IMR-90 (cell line): ENCODE results near the gene RNF175. TPM values are rescaled to one million over a fixed set of nuclear protein-coding genes. Genes with fewer than 3 reads are reported as not detected.

Source experiments
- ATAC-seq: fragments of 200-7000 bp; cut with Tn5 transposase; 2 replicates; pipeline ENCODE4 v1.9.1; 2020; ENCODE audit warnings: low read depth, mild to moderate bottlenecking, moderate library complexity
- BruUV-seq: library from RNA; stranded (reverse); fragments of 400-500 nt; replicated peaks from 2 replicates; lab custom pipeline; 2021; lab: Mats Ljungman, UMichigan
- CTCF ChIA-PET: fragments of 300-600 bp; formaldehyde crosslinking; extraction: SDS; loops from one replicate; lab custom pipeline; 2021; ENCODE audit warnings: antibody characterized with exemption; lab: Yijun Ruan, JAX
- POLR2A ChIA-PET: fragments of 300-600 bp; sonication (Branson Sonifier 250); formaldehyde crosslinking; loops from one replicate; lab custom pipeline; 2022; ENCODE audit warnings: antibody characterized with exemption; ENCODE audit not compliant: unreplicated experiment; lab: Charles Lee
- DNase-seq: peaks from one replicate; pipeline ENCODE4 v3.0.0; 2013
- H2AFZ ChIP-seq: replicated peaks from 2 replicates; pipeline ENCODE3; 2013; ENCODE audit warnings: low read length, mild to moderate bottlenecking; ENCODE audit not compliant: poor library complexity
- H2AK5ac ChIP-seq: 2 replicates; pipeline ENCODE4 v1.6.1; 2013; ENCODE audit warnings: low read depth, low read length, inconsistent platforms
- H2AK9ac ChIP-seq: replicated peaks from 2 replicates; pipeline ENCODE3; 2013; ENCODE audit warnings: mild to moderate bottlenecking, low read depth, low read length, moderate library complexity; ENCODE audit not compliant: poor library complexity
- H2BK120ac ChIP-seq: 2 replicates; pipeline ENCODE4 v1.6.1; 2013; ENCODE audit warnings: low read depth, low read length, inconsistent platforms
- H2BK15ac ChIP-seq: 3 replicates; pipeline ENCODE4 v1.6.1; 2013; ENCODE audit warnings: low read depth, low read length, inconsistent platforms
- H2BK20ac ChIP-seq: 2 replicates; pipeline ENCODE4 v1.6.1; 2013; ENCODE audit warnings: low read depth, mild to moderate bottlenecking, inconsistent platforms, low read length, moderate library complexity
- H2BK5ac ChIP-seq: 2 replicates; pipeline ENCODE4 v1.6.1; 2013; ENCODE audit warnings: mild to moderate bottlenecking, low read depth, low read length, inconsistent platforms; ENCODE audit not compliant: poor library complexity, severe bottlenecking
- H3K14ac ChIP-seq: replicated peaks from 2 replicates; pipeline ENCODE4 v1.6.1; 2013; ENCODE audit warnings: low read depth, low read length, inconsistent platforms
- H3K18ac ChIP-seq: 2 replicates; pipeline ENCODE4 v1.6.1; 2013; ENCODE audit warnings: low read depth, low read length, control low read depth
- H3K23ac ChIP-seq: 2 replicates; pipeline ENCODE4 v1.6.1; 2013; ENCODE audit warnings: low read depth, low read length, inconsistent platforms
- H3K27ac ChIP-seq: 2 replicates; pipeline ENCODE4 v1.5.1; 2013; ENCODE audit warnings: mild to moderate bottlenecking, control low read depth, low read length; ENCODE audit not compliant: insufficient read depth
- H3K27me3 ChIP-seq: 2 replicates; pipeline ENCODE4 v1.6.1; 2013; ENCODE audit warnings: low read length; ENCODE audit not compliant: control insufficient read depth, insufficient read depth
- H3K36me3 ChIP-seq: 2 replicates; pipeline ENCODE4 v1.6.1; 2013; ENCODE audit warnings: low read length, mixed read lengths; ENCODE audit not compliant: control insufficient read depth, insufficient read depth
- H3K4ac ChIP-seq: 2 replicates; pipeline ENCODE4 v1.6.1; 2013; ENCODE audit warnings: low read depth, low read length, inconsistent platforms
- H3K4me1 ChIP-seq: 2 replicates; pipeline ENCODE4 v1.6.1; 2013; ENCODE audit warnings: low read length, mixed read lengths; ENCODE audit not compliant: control insufficient read depth, insufficient read depth
- H3K4me2 ChIP-seq: 2 replicates; pipeline ENCODE4 v1.6.1; 2013; ENCODE audit warnings: low read depth, mild to moderate bottlenecking, control low read depth, low read length, moderate library complexity
- H3K4me3 ChIP-seq: 2 replicates; pipeline ENCODE4 v1.5.1; 2013; ENCODE audit warnings: low read depth, mild to moderate bottlenecking, control low read depth, low read length, moderate library complexity; ENCODE audit not compliant: insufficient read depth
- H3K56ac ChIP-seq: 2 replicates; pipeline ENCODE4 v1.6.1; 2013; ENCODE audit warnings: low read length, inconsistent platforms; ENCODE audit not compliant: insufficient read depth; ENCODE audit errors: extremely low read depth
- H3K79me1 ChIP-seq, 2 experiments: 2 replicates each; pipeline ENCODE4 v1.6.1; 2013; ENCODE audit warnings: low read length in 2 of 2, inconsistent platforms in 1 of 2, low read depth in 1 of 2
- H3K9ac ChIP-seq: 2 replicates; pipeline ENCODE4 v1.6.1; 2013; ENCODE audit warnings: low read depth, low read length, control low read depth
- H3K9me1 ChIP-seq: 2 replicates; pipeline ENCODE4 v1.6.1; 2013; ENCODE audit warnings: low read length, inconsistent platforms; ENCODE audit not compliant: insufficient read depth
- H3K9me3 ChIP-seq: 2 replicates; pipeline ENCODE4 v1.6.1; 2013; ENCODE audit warnings: low read length; ENCODE audit not compliant: control insufficient read depth, insufficient read depth
- H4K20me1 ChIP-seq: 2 replicates; pipeline ENCODE4 v1.6.1; 2013; ENCODE audit warnings: low read length, inconsistent platforms; ENCODE audit not compliant: insufficient read depth
- H4K5ac ChIP-seq: 2 replicates; pipeline ENCODE4 v1.6.1; 2013; ENCODE audit warnings: mild to moderate bottlenecking, low read depth, low read length, control low read depth
- H4K8ac ChIP-seq, 2 experiments: 2 replicates each; pipeline ENCODE4 v1.6.1; 2013; ENCODE audit warnings: low read depth in 2 of 2, low read length in 2 of 2, control low read depth in 1 of 2, inconsistent platforms in 1 of 2
- H4K91ac ChIP-seq: 2 replicates; pipeline ENCODE4 v1.6.1; 2013; ENCODE audit warnings: low read depth, low read length, inconsistent platforms; ENCODE audit not compliant: insufficient read depth
- BHLHE40 ChIP-seq: fragments of 150-350 bp; IDR thresholded peaks from 2 replicates; pipeline ENCODE4 v1.6.1; 2016; ENCODE audit warnings: mild to moderate bottlenecking, low read depth, low read length
- CHD1 ChIP-seq: IDR thresholded peaks from 2 replicates; pipeline ENCODE4 v1.6.1; 2012; ENCODE audit warnings: low read depth, low read length, improper control_type of control experiment
- FOS ChIP-seq: fragments of 150-350 bp; IDR thresholded peaks from 2 replicates; pipeline ENCODE4 v1.6.1; 2016; ENCODE audit warnings: low read depth, low read length
- MAFK ChIP-seq: IDR thresholded peaks from 2 replicates; pipeline ENCODE4 v1.6.1; 2012; ENCODE audit warnings: low read depth, low read length, improper control_type of control experiment
- MAZ ChIP-seq: IDR thresholded peaks from 2 replicates; pipeline ENCODE4 v1.6.1; 2012; ENCODE audit warnings: low read depth, mild to moderate bottlenecking, low read length, improper control_type of control experiment, moderate library complexity, borderline replicate concordance
- MXI1 ChIP-seq: IDR thresholded peaks from 2 replicates; pipeline ENCODE4 v1.6.1; 2012; ENCODE audit warnings: low read depth, mild to moderate bottlenecking, low read length, moderate library complexity, borderline replicate concordance
- NFE2L2 ChIP-seq: fragments of 150-350 bp; IDR thresholded peaks from 2 replicates; pipeline ENCODE4 v1.6.1; 2016; ENCODE audit warnings: low read depth, mild to moderate bottlenecking, low read length
- POLR2A ChIP-seq: IDR thresholded peaks from 2 replicates; pipeline ENCODE4 v1.6.1; 2012; ENCODE audit warnings: mild to moderate bottlenecking, low read depth, low read length
- RAD21 ChIP-seq: IDR thresholded peaks from 2 replicates; pipeline ENCODE4 v1.6.1; 2012; ENCODE audit warnings: low read length, improper control_type of control experiment
- RCOR1 ChIP-seq: IDR thresholded peaks from 2 replicates; pipeline ENCODE4 v1.6.1; 2012; ENCODE audit warnings: mild to moderate bottlenecking, low read length, improper control_type of control experiment; ENCODE audit not compliant: insufficient replicate concordance
- RFX5 ChIP-seq: IDR thresholded peaks from 2 replicates; pipeline ENCODE4 v1.8.0; 2012; ENCODE audit warnings: low read depth, mild to moderate bottlenecking, low read length, moderate library complexity
- dilution Hi-C: fragments of 300-500 bp; cut with HindIII; formaldehyde crosslinking; loops from one replicate; pipeline ENCODE4 v1.14.3; 2018; ENCODE audit warnings: low sequenced_read_pairs; ENCODE audit not compliant: unreplicated experiment
- in situ Hi-C: fragments of 300-500 bp; cut with MboI; formaldehyde crosslinking; loops from 3 replicates; pipeline ENCODE4 v1.14.3; 2019; ENCODE audit warnings: low sequenced_read_pairs, inconsistent platforms, mixed read lengths
- intact Hi-C: fragments of 100-400 bp; cut with micrococcal nuclease; formaldehyde crosslinking; loops from 2 replicates; pipeline ENCODE4 v1.10.0; 2022
- polyA plus RNA-seq, 3 experiments: library from polyadenylated mRNA; depleted of rRNA; stranded (reverse); fragments of >200 nt; gene quantifications; 2 replicates each; pipeline ENCODE4 v1.2.3, GENCODE V29; 2012; ENCODE audit warnings: low replicate concordance in 1 of 3
- total RNA-seq: library from RNA; depleted of rRNA; stranded (reverse); fragments of >200 nt; gene quantifications from 2 replicates; pipeline ENCODE4 v1.2.3, GENCODE V29; 2012
- TF ChIP-seq, protein P1 (sequence below): fragments of 150-350 bp; IDR thresholded peaks from 2 replicates; pipeline ENCODE4 v1.6.1; 2017; ENCODE audit warnings: mild to moderate bottlenecking, antibody characterized with exemption, low read length, low read depth
- TF ChIP-seq, protein P2 (sequence below): conservative IDR thresholded peaks from 2 replicates; pipeline ENCODE4 v1.5.1; 2012; ENCODE audit warnings: mild to moderate bottlenecking, low read depth, low read length, improper control_type of control experiment

The RNF175 gene
- total and polyA plus RNA-seq, 2 of the 4 experiments (the other 2 are of a cell fraction), result not detected

DNA sequence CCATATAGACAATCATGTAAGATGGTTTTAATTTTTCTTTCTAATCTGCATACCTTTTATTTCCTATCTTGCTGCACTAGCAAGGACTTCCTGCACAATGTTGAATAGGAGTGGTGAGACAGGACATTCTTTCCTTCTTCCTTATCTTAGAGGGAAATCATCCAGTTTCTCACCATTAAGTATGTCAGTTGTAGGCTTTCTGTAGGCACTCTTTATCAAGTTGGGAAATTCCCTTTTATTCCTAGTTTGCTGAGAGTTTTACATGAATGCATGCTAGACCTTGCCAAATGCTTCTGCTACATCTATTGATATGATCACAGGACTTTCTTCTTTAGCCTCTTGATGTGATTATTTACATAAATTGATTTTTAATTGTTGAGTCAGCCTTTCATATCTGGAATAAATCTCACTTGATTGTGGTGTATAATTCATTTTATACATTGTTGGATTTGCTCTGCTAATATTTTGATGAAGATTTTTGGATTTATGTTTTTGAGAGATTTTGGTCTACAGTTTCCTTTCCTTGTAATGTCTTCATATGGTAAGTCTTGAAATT, 23.8 kb downstream of the RNF175 start:
- Histone ChIP-seq H2AK9ac (no peak overlapping the region), H3K9ac (no peak overlapping the region), H2BK120ac (no peak overlapping the region), H3K9me3 (no peaks in the 10 kb centered on the region), H3K27ac (no peak overlapping the region), H2BK15ac (no peak overlapping the region), H2BK20ac (no peak overlapping the region), H3K14ac (no peak overlapping the region), H4K20me1 (no peaks in the 10 kb centered on the region), H3K9me1 (no peaks in the 10 kb centered on the region), H2AFZ (no peak overlapping the region), H3K36me3 (no peaks in the 10 kb centered on the region), H3K4me3 (no peak overlapping the region), H3K56ac (no peak overlapping the region), H2BK5ac (no peak overlapping the region), H3K4ac (no peak overlapping the region), H4K8ac (no peak overlapping the region), H3K4me2 (no peak overlapping the region), H3K4me1 (no peaks in the 10 kb centered on the region), H3K79me1 (no peaks in the 10 kb centered on the region), H4K5ac (no peak overlapping the region), H3K23ac (no peak overlapping the region), H4K91ac (no peak overlapping the region), H3K27me3 (no peaks in the 10 kb centered on the region), H3K18ac (no peak overlapping the region), H2AK5ac (no peak overlapping the region)
- in situ Hi-C loops, result no loop called here
- DNase-seq, result no peak
- CTCF ChIA-PET, result no interaction called here
- no TSS peak for BruUV-seq
- ATAC-seq, result no peak
- TF ChIP-seq RFX5 (no peak), MAFK (no peak), MAZ (no peak), BHLHE40 (no peak), NFE2L2 (no peak), MXI1 (no peak), RCOR1 (no peak), CHD1 (no peak), RAD21 (no peak), POLR2A (no peak), FOS (no peak)
- TF ChIP-seq, protein P1, sequence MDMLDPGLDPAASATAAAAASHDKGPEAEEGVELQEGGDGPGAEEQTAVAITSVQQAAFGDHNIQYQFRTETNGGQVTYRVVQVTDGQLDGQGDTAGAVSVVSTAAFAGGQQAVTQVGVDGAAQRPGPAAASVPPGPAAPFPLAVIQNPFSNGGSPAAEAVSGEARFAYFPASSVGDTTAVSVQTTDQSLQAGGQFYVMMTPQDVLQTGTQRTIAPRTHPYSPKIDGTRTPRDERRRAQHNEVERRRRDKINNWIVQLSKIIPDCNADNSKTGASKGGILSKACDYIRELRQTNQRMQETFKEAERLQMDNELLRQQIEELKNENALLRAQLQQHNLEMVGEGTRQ, result no peak
- TF ChIP-seq, protein P2, sequence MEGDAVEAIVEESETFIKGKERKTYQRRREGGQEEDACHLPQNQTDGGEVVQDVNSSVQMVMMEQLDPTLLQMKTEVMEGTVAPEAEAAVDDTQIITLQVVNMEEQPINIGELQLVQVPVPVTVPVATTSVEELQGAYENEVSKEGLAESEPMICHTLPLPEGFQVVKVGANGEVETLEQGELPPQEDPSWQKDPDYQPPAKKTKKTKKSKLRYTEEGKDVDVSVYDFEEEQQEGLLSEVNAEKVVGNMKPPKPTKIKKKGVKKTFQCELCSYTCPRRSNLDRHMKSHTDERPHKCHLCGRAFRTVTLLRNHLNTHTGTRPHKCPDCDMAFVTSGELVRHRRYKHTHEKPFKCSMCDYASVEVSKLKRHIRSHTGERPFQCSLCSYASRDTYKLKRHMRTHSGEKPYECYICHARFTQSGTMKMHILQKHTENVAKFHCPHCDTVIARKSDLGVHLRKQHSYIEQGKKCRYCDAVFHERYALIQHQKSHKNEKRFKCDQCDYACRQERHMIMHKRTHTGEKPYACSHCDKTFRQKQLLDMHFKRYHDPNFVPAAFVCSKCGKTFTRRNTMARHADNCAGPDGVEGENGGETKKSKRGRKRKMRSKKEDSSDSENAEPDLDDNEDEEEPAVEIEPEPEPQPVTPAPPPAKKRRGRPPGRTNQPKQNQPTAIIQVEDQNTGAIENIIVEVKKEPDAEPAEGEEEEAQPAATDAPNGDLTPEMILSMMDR, result no peak
- intact Hi-C loops, result no loop called here
- dilution Hi-C loops, result no loop called here
- POLR2A ChIA-PET, result no interaction called here
